ENCODE data around the gene ZNF688. TPM values are rescaled to one million over a fixed set of nuclear protein-coding genes. Genes with fewer than 3 reads are reported as not detected.

Gene ZNF688
- total RNA-seq, 1 donor from 2014 or later = 3.6 TPM

GRCh38 chr16:30557957-30558788 lies 13.3 kb downstream of the ZNF688 start, which contains the start of gene ZNF764:
TSS of gene ZNF764 (minus strand) at chr16:30558374. CDS start at chr16:30558182, 192 bp downstream.
- Histone ChIP-seq H3K9me3 (ENCODE audit: low read depth) (no peaks in the 10 kb centered on the region), H3K36me3 (no peaks in the 10 kb centered on the region), H3K4me3 (peak within 1 kb of the TSS; percentile 94), H4K20me1 (ENCODE audit: low read depth) (no peaks in the 10 kb centered on the region), H3K27me3 (peaks cover 15% of the 10 kb centered on the region), H3K79me2 (ENCODE audit: low read depth) (peaks cover 22% of the 10 kb centered on the region), H3K4me2 (peak within 1 kb of the TSS; percentile 81), H3F3A (ENCODE audit: low read depth) (peaks cover 24% of the 10 kb centered on the region), H3K9ac (peak within 1 kb of the TSS; percentile 86), H3K27ac (peak within 1 kb of the TSS; percentile 85), H2AFZ (replicated peaks) (peak within 1 kb of the TSS; percentile 90), H3K4me1 (no peaks in the 10 kb centered on the region)
- TF ChIP-seq CTCF (IDR thresholded peaks at IDR 0.05) = no peak
- TF ChIP-seq EZH2phosphoT487 (IDR thresholded peaks at IDR 0.05) = no peak
- peaks cover 6% of the 10 kb centered on the region for H3K27me3 Mint-ChIP-seq (ENCODE audit: insufficient read depth, low read depth)
- peaks cover 2% of the 10 kb centered on the region for H3K9me3 Mint-ChIP-seq
- H3K27ac Mint-ChIP-seq = peak within 1 kb of the TSS; percentile 99
- peak within 1 kb of the TSS; percentile 89 for H3K4me3 Mint-ChIP-seq
- H3K4me1 Mint-ChIP-seq = peaks cover 18% of the 10 kb centered on the region
- DNase-seq (ENCODE audit: low spot score) = peak; percentile 98
- H3K36me3 Mint-ChIP-seq = peaks cover 17% of the 10 kb centered on the region

GRCh38 chr16:30557707-30557956 lies 13.9 kb downstream of the ZNF688 start:
- H2AFZ ChIP-seq (replicated peaks) = peak overlapping the region; percentile 90
- peaks cover 8% of the 10 kb centered on the region for H3K27me3 Mint-ChIP-seq (ENCODE audit: insufficient read depth, low read depth)
- peak overlapping the region; percentile 74 for H3K27ac Mint-ChIP-seq

GRCh38 chr16:30556125-30556473 lies 15.4 kb downstream of the ZNF688 start:
- H3K4me1 ChIP-seq = no peaks in the 10 kb centered on the region
- TF ChIP-seq CTCF (IDR thresholded peaks at IDR 0.05) (no peak), EZH2 (IDR thresholded peaks at IDR 0.05) (no peak)
- H3K27ac ChIP-seq = no peak overlapping the region
- no peak overlapping the region for H2AFZ ChIP-seq (replicated peaks)
- Mint-ChIP-seq H3K4me3 (peak overlapping the region; percentile 89), H3K27me3 (ENCODE audit: insufficient read depth, low read depth) (peaks cover 7% of the 10 kb centered on the region), H3K9me3 (peaks cover 2% of the 10 kb centered on the region), H3K27ac (peak overlapping the region; percentile 22), H3K4me1 (peaks cover 18% of the 10 kb centered on the region), H3K36me3 (peaks cover 21% of the 10 kb centered on the region)
- H3K36me3 ChIP-seq = no peaks in the 10 kb centered on the region
- H3F3A ChIP-seq (ENCODE audit: low read depth) = peaks cover 24% of the 10 kb centered on the region
- H3K9me3 ChIP-seq (ENCODE audit: low read depth) = no peaks in the 10 kb centered on the region
- peaks cover 5% of the 10 kb centered on the region for H3K27me3 ChIP-seq
- no peak overlapping the region for H3K9ac ChIP-seq
- no peak overlapping the region for H3K4me2 ChIP-seq
- no peak for DNase-seq (ENCODE audit: low spot score)
- peaks cover 22% of the 10 kb centered on the region for H3K79me2 ChIP-seq (ENCODE audit: low read depth)
- no peak overlapping the region for H3K4me3 ChIP-seq
- no peaks in the 10 kb centered on the region for H4K20me1 ChIP-seq (ENCODE audit: low read depth)

More at GRCh38 chr16:30557707-30557956, 13.9 kb downstream of the ZNF688 start:
- TF ChIP-seq EZH2phosphoT487 (IDR thresholded peaks at IDR 0.05) = no peak
- no peak for TF ChIP-seq EZH2 (IDR thresholded peaks at IDR 0.05)
- TF ChIP-seq CTCF (IDR thresholded peaks at IDR 0.05) = peak; percentile 28
- Histone ChIP-seq H3K36me3 (no peaks in the 10 kb centered on the region), H3K4me2 (peak overlapping the region; percentile 81), H3F3A (ENCODE audit: low read depth) (peaks cover 24% of the 10 kb centered on the region), H3K4me3 (peak overlapping the region; percentile 94), H3K27ac (peak overlapping the region; percentile 85), H4K20me1 (ENCODE audit: low read depth) (no peaks in the 10 kb centered on the region), H3K9me3 (ENCODE audit: low read depth) (no peaks in the 10 kb centered on the region), H3K9ac (peak overlapping the region; percentile 86), H3K4me1 (no peaks in the 10 kb centered on the region), H3K27me3 (peaks cover 15% of the 10 kb centered on the region), H3K79me2 (ENCODE audit: low read depth) (peaks cover 22% of the 10 kb centered on the region)
- peak overlapping the region; percentile 89 for H3K4me3 Mint-ChIP-seq
- no peak for DNase-seq (ENCODE audit: low spot score)
- peaks cover 17% of the 10 kb centered on the region for H3K36me3 Mint-ChIP-seq
- H3K9me3 Mint-ChIP-seq = peaks cover 2% of the 10 kb centered on the region
- peaks cover 18% of the 10 kb centered on the region for H3K4me1 Mint-ChIP-seq
